MV-4-11 (cell line): ENCODE measurements around the gene UTS2R.

Experiments used
- DNase-seq: peaks from one replicate; lab custom pipeline; 2025; lab: John Stamatoyannopoulos, UW

UTS2R gene

GRCh38 chr17:82371333-82372248 is at the start of gene UTS2R:
UTS2R (plus strand) TSS chr17:82371765; CDS start chr17:82374325, 2,560 bp downstream.
- no peak for DNase-seq

- DNase-seq = no peak
Measured at GRCh38 chr17:82321947-82322466, 49.6 kb upstream of the UTS2R start.

DNA sequence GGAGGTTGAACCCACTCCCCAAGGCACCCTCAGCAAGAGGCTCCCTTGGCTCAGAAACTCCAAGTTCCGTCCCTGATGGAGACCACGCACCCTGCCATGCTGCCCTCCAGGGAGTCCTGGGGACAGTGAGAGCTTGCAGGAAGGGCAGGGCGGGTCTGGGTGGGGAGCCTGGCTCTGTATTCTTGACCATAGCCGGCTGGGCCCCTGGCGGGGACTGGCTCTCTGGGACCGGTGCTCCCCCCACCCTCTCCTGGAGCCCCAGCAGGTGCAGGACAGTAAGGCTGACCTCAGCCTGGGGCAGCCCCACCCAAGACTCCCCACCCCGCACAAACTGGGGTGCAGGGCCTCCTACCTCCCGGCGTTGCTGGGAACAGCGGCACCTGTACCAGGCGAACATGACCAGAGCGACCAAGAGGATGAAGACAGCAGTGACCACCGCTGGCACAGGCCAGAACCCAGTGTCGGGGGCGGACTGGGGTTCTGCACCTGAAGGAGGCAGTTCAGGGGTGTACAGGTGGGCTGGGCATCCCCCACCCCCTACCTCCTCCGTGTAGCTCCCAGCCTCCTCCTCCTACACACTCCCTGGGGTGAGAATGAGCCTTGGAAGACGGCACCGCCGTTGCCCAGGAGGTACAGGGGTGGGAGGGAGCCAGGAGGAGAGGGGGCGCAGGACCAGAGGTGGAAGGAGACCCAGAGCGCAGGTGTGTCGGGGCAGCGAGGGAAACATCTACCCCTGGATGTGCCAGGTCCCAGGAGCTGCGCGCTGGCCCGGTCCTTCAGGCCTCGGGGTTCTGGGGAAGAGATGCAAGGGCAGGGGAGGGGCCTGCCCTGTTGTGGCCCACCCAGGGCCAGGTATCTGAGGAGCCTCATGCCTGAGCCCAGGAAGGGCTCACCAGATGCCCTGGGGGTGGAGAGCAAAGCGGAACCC is 48.8 kb upstream of the UTS2R start:
- no peak for DNase-seq

DNA sequence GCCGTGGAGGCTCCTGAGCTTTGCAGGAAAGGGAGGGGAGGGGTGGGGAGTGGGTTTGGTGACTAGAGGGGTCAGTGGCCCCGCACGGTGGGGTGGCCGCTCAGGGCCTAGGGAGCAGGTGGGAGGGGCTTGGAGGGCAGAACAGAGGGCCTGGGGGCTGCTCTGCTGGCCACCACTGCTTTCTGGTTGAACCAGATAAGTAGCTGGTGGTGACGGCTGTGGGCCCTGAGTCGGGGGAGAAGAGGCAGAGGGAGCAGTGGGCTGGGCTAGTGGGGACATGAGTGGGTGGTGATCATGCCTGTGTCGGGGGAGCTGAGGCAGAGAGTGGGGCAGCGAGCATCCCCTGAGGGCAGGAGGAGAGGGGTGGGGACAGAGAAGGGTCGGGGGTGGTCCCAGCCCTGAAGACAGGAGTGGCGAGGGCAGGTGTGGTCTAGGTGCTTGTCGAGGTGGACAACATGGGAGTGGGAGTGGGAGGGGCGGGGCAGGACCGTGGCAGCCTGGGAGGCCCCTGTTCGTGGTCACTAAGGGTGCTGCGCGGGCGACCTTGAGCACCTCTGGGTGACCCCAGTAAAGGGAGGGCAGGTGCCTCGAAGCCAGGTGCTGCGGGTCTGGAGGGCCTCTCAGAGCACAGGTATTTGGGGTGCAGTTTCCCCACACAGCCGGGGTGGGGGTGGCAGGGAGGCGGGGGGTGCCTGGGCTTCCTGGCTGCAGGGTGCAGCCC is 47.9 kb upstream of the UTS2R start:
- DNase-seq = no peak

DNA sequence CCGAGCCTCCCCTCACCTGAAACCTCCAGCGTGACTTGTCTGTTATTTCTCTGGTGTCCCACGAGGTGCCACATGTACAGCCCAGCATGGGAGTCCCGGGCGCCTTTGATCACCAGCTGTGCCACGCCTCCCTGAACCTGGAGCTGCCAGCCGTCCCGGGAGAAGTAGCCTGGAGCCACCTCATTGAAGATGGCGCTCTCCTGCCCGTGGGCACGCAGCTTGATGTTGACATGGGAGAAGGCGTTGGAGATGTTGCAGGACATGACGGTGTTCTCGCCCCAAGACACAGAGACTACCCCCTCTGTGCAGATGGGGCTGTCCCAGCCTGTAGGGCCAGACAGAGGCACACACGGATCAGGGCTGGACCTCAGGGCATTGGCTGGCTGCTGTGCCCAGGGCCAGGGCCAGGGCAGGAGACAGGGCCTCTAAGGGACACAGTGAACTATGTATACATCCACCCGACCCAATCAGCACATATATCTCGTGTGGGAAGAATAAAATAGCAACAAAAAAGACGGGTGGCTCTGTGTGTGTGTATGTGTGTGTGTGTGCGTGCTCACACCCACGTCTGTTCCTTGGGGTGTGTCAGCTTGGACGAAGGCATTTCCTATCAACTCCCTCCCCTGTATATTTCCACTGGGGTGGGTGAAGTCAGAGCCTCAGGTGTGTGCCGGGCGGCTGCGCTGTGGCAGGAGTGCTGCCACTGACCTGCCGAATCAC is 46.8 kb upstream of the UTS2R start:
- no peak for DNase-seq

DNA sequence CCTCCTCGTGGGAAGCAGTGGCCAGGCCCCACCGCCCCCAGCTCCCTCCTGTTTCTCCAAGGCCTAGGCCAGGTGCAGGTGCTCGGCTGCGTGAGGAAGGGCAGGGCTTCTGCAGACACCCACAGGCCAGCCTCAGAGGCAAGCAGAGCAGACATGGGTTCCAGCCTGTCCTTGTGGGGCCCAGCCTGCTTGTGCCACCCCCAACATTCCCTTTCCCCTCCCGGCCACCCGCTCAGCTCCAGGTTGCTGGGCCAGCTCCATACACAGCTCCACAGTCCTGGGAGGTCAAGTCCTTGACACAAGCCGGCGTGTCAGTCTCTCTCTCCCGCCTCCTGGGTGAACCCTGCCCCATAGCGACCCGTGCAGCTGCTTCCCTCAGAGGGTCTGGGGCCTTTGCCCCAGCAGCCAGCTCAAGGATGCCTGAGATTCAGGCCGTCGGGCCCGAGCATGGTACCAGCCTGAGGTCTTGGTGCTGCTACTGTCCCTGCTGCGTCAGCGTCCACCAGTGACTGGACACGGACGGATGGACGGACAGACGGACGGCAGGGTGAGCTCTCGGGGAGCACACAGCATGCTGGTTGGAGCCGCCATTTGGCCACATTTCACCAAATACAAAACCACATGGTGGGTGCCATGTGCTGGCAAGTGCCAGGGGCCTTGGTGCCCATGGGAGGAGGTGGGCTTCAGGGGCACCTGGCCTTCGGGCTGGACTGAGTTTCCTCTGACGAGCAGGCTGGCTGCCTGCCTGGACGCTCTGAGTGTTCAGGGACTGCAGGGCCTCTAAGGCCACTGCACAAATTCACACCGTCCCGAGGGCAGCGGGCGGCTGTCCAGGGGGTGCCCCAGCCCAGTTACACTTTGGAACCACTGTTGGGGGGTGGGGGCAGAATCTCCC is 46.0 kb upstream of the UTS2R start:
- DNase-seq = no peak

DNA sequence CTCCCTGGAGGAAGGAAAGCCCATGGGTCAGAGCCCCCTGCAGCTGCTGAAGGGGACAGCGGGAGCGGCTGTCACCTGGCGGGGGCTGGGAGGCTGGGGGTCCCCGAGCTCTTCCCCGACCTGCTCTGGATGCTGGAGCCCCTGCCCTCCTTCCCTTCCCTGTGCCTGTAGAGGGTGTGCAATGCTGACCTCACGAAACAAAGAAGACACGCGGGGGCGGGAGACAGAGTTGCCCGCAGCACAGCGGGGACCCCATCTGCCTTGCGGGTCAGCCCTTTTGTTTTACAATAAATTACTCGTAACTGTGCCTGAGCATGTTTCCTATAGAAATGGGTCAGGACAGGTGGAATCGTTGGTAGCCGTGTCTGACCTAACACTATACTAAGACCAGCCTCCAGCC is 44.3 kb upstream of the UTS2R start:
- DNase-seq = no peak

GRCh38 chr17:82327757-82328140 is 43.8 kb upstream of the UTS2R start:
- no peak for DNase-seq

- DNase-seq = no peak
Measured at GRCh38 chr17:82328141-82328993, 43.2 kb upstream of the UTS2R start.

DNA sequence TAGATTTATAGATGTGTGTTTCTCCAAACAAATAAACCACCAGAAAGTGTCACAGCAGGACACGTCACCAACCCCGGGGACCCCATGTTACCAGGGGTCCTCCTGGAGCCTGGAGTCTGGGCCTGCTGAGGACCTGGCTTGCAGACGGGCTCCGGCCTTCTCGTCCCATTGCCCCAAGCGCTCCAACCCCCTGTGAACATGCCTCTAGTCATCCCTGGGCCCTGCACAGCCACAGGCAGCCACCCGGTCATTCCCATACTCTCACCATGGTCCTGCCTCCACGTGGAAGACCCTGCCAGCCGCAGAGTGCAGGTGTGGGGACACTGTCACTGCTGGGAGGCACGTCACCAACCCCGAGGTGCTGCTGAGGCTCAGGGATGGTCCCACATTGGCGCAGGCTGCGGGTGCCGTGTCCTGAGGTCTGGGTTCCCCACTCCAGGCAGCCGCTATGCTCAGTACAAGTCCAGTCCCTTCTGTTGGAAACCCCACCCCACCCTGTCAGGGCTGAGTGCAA is 42.5 kb upstream of the UTS2R start:
- DNase-seq = no peak

GRCh38 chr17:82329683-82330321 is 41.8 kb upstream of the UTS2R start:
- no peak for DNase-seq

DNA sequence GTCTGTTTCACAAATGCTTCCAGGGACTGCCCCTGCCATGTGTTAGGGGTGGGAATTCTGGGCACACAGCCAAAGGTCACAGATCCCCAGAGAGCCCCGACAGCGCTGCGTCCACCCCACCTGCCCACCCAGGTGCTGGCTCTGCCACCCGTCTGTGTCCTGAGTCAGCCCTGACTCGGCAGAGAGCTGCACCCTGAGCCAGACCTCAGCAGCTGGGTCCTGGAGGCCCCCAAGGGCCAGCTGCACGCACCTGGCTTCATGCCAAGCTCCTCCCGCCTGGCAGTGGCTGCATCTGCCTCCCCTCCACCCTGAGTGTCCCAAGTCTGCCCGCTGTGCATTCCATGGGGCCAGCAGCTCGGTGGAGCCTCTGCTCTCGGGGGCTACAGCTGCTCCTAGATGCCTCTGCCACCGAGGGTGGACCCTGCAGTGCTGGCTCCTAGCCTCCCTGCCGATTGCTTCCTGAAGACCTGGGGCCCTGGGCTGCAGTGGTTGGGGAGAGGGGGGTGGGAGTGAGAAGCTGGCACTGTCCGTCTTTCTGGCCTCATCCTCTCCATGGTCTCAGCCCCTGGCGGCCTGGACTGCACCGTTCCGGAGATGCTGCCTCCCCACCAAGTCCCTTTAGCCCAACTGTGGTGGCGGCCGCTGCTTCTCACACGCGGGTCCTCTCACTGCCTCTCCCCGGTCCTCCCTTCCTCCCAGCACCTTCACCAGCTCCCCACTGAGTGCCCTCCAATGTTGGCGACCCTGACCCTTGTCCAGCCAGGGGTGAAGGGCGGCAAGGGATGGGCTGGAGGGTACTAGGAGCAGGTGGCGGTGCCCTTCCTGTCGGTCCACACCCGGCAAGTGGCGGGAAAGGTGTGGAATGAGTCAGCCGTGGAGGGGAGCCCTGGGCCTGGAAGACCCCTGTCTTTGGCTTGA is 41.0 kb upstream of the UTS2R start:
- DNase-seq = no peak

DNA sequence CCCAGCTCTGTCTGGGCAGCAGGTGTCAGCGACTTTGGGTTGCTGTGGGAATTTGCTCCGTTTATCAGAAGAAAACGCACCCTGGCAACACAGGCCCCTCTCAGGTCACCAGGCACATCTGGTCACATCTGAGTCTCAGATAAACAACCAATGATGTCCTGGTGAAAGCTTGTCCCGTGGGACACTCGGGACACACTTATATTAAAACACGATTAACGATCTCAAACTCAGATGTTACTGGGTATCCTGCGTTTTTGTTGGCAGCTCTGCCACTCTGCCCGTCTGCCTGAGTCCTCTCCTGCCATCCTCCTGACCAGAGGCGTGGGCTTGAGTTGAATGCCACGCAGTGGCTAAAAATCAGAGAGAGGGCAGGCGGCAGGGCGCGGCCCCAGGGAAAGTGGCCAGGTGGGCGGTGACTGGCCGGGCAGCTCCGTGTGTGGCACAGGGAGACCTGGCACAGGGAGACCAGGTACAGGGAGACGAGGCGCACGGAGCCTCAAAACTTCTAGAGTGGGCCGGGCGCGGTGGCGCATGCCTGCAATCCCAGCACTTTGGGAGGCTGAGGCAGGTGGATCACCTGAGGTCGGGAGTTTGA is 40.1 kb upstream of the UTS2R start:
- no peak for DNase-seq

DNA sequence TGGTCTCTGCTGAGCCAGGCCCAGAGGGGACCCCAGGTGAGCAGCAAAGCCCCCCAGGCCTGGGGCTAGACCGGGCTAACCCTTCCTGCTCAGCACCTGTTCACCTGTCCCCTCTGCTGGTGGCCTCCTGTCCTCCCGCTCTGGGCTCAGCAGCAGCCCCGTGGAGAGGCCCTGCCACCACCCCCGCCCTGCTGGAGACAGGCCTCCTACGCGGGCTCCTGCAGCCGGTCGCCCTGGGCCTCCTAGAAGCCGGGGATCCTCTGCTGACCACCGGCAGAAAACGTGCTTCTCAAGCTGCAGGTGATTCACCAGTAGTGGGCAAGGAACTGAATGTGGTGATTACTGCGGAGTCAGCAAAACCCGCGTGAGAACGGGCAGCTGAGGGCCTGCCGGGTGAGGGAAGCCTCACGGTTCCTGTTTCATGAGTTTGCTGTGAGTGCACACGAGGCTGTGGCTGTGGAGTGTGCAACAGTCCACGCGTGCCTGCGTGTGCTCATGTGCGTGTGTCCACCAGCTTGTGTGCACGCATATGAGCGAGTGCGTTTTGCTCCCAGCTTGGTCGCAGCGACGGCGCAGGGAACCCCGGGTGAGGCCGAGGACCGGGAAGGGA is 38.8 kb upstream of the UTS2R start:
- DNase-seq = peak; percentile 80

DNA sequence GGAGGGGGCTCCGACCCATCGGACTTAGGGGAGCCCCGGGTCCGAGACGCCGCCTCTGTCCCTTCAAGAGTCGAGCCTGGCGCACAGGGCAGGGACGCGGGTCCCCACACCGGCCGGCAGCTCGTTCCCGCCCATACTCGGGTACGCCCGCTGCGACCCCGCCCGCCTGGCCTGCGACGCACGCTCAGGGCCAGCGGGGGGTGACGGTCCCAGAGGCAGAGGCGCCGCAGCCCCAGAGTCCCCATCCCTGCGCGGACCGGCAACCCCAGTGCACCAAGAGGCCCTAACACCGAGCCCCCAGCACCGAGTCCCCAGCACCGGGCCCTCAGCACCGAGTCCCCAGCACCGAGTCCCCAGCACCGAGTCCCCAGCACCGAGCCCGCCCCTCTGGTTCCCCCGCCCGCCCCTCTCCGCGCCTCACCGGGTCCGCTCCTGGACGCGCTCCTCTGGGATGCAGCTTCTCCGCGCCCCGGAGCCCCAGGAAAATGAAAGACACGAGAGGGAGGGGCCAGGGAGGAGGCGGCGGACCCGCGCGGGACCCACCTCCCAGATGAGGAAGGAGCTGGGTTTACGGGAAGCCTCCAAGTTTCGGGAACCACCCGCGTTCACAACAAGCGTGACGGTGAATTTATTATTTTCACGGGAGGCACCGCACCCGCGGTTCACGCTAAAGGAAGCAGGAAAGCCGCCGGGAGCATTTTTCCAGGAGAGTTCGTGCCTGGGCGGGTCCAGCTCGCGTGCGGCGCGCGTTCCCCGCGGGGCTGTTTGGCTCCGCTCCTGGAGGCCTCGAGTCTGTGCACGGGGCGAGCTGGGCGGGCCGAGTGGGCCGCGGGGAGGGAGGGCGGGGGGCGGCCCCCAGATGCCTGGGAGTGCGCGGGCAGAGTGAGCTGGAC is 38.0 kb upstream of the UTS2R start, which contains the start of gene SECTM1:
Gene SECTM1 (minus strand): TSS at position 488 of the 893 bp plus-strand sequence. CDS start 6,526 bp downstream, outside the sequence.
- DNase-seq = no peak
